ENCODE measurements around the gene UNC119. TPM values are rescaled to one million over a fixed set of nuclear protein-coding genes. Genes with fewer than 3 reads are reported as not detected.

The UNC119 gene
- total and polyA plus RNA-seq, 2 experiments from 2014 or later, result 39.0 to 78.4 TPM

DNA sequence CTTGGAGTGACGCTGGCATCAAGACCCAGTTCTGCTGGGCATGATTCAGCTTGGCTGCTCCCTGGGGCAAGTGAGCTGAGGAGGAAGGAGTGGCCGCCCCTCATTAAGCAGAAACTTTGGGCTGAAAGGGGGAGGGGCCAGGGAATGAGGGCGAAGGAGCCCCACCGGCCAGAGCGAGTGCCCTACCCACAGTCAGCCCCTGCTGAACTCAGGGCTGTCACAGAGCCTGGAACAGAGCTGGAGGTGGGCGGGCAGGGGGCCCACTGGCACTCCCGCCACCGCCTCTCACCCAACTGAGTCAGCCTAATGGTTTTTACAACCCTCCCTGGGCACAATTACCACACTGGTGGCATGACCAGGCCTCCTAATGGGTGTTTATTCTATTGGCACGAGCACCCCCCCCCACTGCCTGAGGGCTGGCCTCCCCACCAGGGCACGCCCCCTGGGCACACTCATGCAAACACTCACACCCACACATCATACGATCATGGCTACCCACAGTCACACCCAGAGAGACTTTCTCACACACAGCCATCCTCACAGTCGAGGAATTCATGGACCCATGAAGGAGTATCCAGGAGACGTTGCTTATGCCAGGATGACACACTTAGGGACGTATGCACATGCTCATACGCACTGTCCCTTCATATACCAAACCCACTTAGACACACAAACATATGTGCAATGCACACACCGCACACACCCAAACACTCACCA is 19.2 kb downstream of the UNC119 start:
- Histone ChIP-seq H3K9me2 (ENCODE audit: insufficient read depth) (no peaks in the 10 kb centered on the region), H3K27me3 (ENCODE audit: insufficient read depth) (no peaks in the 10 kb centered on the region)

DNA sequence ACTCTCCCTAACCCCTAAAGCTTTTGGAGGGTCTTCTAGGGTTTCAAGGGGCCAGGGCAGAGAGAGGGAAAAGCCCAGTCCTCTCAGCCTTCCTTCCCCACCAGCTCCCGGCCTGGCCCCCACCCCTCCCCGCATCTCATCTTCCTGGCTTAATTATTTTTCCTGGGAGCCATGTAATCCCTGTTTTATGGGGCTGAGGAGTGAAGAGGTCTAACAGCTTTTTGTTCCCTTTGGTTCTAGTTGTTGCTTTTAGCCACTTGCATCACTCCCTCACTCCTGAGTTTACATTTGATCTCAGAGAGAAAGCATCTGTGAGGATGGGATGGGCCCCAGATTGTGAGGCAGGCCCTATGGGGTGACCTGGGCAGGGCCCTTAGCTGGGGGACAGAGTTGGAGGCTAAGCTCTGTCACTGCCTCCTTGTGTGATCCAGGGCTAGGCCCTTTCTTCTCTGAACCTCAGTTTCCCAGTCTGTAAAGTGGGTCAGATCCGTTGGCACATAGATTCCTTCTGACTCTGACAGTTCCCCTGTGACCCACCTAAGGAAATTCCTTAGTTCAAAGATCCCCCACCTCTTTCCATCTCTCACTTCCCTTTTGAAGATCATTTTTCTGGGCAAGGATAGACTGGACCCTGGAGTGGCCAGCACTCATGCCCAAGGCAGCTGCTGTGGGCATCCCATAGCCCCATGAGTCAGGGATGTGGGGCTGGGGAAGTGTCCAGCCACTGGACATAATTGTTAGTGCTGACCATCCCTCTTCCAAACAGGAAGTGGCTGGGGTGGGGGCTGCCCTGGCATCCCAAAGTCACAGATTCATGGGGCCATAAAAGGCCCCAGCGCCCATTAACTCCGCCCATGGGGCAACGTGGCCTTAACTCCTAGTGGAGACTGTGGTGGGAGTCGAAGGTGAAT is 20.1 kb downstream of the UNC119 start:
- Histone ChIP-seq H3K4me2 (no peak overlapping the region), H3F3A (replicated peaks; ENCODE audit: low read depth) (no peaks in the 10 kb centered on the region), H3K4me3 (no peak overlapping the region), H4K20me1 (replicated peaks; ENCODE audit: insufficient read depth) (no peaks in the 10 kb centered on the region), H3K9me2 (ENCODE audit: insufficient read depth) (no peaks in the 10 kb centered on the region), H3K4me1 (ENCODE audit: insufficient read depth) (no peaks in the 10 kb centered on the region; the same call in 1 of the 2 replicates), H3K79me2 (replicated peaks; ENCODE audit: insufficient read depth) (no peaks in the 10 kb centered on the region), H2AFZ (no peak overlapping the region), H3K27me3 (ENCODE audit: insufficient read depth) (no peaks in the 10 kb centered on the region), H3K27ac (ENCODE audit: low read depth) (no peak overlapping the region), H3K36me3 (ENCODE audit: insufficient read depth) (no peaks in the 10 kb centered on the region)
- DNase-seq (ENCODE audit: low spot score), result no peak
- Mint-ChIP-seq H3K4me3 (no peak overlapping the region), H3K36me3 (ENCODE audit: low read depth) (no peaks in the 10 kb centered on the region), H3K27me3 (ENCODE audit: insufficient read depth, low read depth, poor library complexity) (peaks cover 10% of the 10 kb centered on the region), H3K27ac (no peak overlapping the region), H3K9me3 (no peaks in the 10 kb centered on the region; the same call in 2 of the 3 replicates), H3K4me1 (0 out of 3 replicates have a peak, but pooled peaks cover 3% of the 10 kb centered on the region)
- ATAC-seq, result no peak
- TF ChIP-seq STAT1 (IDR thresholded peaks at IDR 0.05; ENCODE audit: unreplicated experiment) (no peak), POLR2AphosphoS5 (IDR thresholded peaks at IDR 0.05; ENCODE audit: low read depth) (no peak)
- TF ChIP-seq, protein P1, sequence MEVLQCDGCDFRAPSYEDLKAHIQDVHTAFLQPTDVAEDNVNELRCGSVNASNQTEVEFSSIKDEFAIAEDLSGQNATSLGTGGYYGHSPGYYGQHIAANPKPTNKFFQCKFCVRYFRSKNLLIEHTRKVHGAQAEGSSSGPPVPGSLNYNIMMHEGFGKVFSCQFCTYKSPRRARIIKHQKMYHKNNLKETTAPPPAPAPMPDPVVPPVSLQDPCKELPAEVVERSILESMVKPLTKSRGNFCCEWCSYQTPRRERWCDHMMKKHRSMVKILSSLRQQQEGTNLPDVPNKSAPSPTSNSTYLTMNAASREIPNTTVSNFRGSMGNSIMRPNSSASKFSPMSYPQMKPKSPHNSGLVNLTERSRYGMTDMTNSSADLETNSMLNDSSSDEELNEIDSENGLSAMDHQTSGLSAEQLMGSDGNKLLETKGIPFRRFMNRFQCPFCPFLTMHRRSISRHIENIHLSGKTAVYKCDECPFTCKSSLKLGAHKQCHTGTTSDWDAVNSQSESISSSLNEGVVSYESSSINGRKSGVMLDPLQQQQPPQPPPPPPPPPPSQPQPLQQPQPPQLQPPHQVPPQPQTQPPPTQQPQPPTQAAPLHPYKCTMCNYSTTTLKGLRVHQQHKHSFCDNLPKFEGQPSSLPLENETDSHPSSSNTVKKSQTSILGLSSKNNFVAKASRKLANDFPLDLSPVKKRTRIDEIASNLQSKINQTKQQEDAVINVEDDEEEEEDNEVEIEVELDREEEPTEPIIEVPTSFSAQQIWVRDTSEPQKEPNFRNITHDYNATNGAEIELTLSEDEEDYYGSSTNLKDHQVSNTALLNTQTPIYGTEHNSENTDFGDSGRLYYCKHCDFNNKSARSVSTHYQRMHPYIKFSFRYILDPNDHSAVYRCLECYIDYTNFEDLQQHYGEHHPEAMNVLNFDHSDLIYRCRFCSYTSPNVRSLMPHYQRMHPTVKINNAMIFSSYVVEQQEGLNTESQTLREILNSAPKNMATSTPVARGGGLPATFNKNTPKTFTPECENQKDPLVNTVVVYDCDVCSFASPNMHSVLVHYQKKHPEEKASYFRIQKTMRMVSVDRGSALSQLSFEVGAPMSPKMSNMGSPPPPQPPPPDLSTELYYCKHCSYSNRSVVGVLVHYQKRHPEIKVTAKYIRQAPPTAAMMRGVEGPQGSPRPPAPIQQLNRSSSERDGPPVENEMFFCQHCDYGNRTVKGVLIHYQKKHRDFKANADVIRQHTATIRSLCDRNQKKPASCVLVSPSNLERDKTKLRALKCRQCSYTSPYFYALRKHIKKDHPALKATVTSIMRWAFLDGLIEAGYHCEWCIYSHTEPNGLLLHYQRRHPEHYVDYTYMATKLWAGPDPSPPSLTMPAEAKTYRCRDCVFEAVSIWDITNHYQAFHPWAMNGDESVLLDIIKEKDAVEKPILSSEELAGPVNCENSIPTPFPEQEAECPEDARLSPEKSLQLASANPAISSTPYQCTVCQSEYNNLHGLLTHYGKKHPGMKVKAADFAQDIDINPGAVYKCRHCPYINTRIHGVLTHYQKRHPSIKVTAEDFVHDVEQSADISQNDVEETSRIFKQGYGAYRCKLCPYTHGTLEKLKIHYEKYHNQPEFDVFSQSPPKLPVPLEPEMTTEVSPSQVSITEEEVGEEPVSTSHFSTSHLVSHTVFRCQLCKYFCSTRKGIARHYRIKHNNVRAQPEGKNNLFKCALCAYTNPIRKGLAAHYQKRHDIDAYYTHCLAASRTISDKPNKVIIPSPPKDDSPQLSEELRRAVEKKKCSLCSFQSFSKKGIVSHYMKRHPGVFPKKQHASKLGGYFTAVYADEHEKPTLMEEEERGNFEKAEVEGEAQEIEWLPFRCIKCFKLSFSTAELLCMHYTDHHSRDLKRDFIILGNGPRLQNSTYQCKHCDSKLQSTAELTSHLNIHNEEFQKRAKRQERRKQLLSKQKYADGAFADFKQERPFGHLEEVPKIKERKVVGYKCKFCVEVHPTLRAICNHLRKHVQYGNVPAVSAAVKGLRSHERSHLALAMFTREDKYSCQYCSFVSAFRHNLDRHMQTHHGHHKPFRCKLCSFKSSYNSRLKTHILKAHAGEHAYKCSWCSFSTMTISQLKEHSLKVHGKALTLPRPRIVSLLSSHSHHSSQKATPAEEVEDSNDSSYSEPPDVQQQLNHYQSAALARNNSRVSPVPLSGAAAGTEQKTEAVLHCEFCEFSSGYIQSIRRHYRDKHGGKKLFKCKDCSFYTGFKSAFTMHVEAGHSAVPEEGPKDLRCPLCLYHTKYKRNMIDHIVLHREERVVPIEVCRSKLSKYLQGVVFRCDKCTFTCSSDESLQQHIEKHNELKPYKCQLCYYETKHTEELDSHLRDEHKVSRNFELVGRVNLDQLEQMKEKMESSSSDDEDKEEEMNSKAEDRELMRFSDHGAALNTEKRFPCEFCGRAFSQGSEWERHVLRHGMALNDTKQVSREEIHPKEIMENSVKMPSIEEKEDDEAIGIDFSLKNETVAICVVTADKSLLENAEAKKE (CRISPR knock-in tag; IDR thresholded peaks at IDR 0.05), result no peak

More for the DNA sequence above, 19.2 kb downstream of the UNC119 start:
- Mint-ChIP-seq H3K4me1 (0 out of 3 replicates have a peak, but pooled peaks cover 3% of the 10 kb centered on the region), H3K4me3 (no peak overlapping the region), H3K9me3 (no peaks in the 10 kb centered on the region), H3K27ac (no peak overlapping the region), H3K36me3 (ENCODE audit: low read depth) (no peaks in the 10 kb centered on the region), H3K27me3 (ENCODE audit: insufficient read depth, low read depth, poor library complexity) (peaks cover 12% of the 10 kb centered on the region)
- Histone ChIP-seq H3F3A (replicated peaks; ENCODE audit: low read depth) (no peaks in the 10 kb centered on the region), H3K79me2 (replicated peaks; ENCODE audit: insufficient read depth) (no peaks in the 10 kb centered on the region), H4K20me1 (replicated peaks; ENCODE audit: insufficient read depth) (no peaks in the 10 kb centered on the region), H3K4me2 (no peak overlapping the region), H3K4me3 (no peak overlapping the region), H2AFZ (no peak overlapping the region), H3K4me1 (ENCODE audit: insufficient read depth) (no peaks in the 10 kb centered on the region; the same call in 1 of the 2 replicates), H3K36me3 (ENCODE audit: insufficient read depth) (no peaks in the 10 kb centered on the region), H3K27ac (ENCODE audit: low read depth) (no peak overlapping the region)
- DNase-seq (ENCODE audit: low spot score) (no peak), ATAC-seq (peak; percentile 55)
- TF ChIP-seq, protein P2, sequence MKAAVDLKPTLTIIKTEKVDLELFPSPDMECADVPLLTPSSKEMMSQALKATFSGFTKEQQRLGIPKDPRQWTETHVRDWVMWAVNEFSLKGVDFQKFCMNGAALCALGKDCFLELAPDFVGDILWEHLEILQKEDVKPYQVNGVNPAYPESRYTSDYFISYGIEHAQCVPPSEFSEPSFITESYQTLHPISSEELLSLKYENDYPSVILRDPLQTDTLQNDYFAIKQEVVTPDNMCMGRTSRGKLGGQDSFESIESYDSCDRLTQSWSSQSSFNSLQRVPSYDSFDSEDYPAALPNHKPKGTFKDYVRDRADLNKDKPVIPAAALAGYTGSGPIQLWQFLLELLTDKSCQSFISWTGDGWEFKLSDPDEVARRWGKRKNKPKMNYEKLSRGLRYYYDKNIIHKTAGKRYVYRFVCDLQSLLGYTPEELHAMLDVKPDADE (IDR thresholded peaks at IDR 0.05), result no peak
- TF ChIP-seq NANOG (IDR thresholded peaks at IDR 0.05; ENCODE audit: borderline replicate concordance) (no peak), ZNF114 (CRISPR knock-in tag; IDR thresholded peaks at IDR 0.05) (no peak)
- TF ChIP-seq, protein P3, sequence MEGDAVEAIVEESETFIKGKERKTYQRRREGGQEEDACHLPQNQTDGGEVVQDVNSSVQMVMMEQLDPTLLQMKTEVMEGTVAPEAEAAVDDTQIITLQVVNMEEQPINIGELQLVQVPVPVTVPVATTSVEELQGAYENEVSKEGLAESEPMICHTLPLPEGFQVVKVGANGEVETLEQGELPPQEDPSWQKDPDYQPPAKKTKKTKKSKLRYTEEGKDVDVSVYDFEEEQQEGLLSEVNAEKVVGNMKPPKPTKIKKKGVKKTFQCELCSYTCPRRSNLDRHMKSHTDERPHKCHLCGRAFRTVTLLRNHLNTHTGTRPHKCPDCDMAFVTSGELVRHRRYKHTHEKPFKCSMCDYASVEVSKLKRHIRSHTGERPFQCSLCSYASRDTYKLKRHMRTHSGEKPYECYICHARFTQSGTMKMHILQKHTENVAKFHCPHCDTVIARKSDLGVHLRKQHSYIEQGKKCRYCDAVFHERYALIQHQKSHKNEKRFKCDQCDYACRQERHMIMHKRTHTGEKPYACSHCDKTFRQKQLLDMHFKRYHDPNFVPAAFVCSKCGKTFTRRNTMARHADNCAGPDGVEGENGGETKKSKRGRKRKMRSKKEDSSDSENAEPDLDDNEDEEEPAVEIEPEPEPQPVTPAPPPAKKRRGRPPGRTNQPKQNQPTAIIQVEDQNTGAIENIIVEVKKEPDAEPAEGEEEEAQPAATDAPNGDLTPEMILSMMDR (conservative IDR thresholded peaks at IDR 0.05; ENCODE audit: low read depth in 2 of 2), result no peak

All from GM23338 (cell line).